ENCODE data around the gene IGFL1. TPM values are rescaled to one million over a fixed set of nuclear protein-coding genes. Genes with fewer than 3 reads are reported as not detected.

Gene IGFL1
- total RNA-seq, 1 experiment from 2014 or later = not detected

GRCh38 chr19:46186101-46186716 is 43.3 kb upstream of the IGFL1 start:
- Mint-ChIP-seq H3K4me3 (ENCODE audit: low read depth, unreplicated experiment) (no peak overlapping the region), H3K9me3 (ENCODE audit: low read depth, unreplicated experiment) (no peaks in the 10 kb centered on the region), H3K36me3 (ENCODE audit: insufficient read depth, unreplicated experiment) (no peaks in the 10 kb centered on the region), H3K27me3 (ENCODE audit: unreplicated experiment) (peaks cover 96% of the 10 kb centered on the region), H3K4me1 (ENCODE audit: low read depth, unreplicated experiment) (no peaks in the 10 kb centered on the region), H3K27ac (ENCODE audit: unreplicated experiment) (no peak overlapping the region)
- TF ChIP-seq CTCF (IDR thresholded peaks at IDR 0.05; ENCODE audit: unreplicated experiment) = no peak
- CTCF ChIA-PET = no interaction called here
- no peak for DNase-seq
- no TSS peak for BruUV-seq (replicated peaks)
- intact Hi-C loops (cut with micrococcal nuclease; ENCODE audit: unreplicated experiment) = loop anchor here (10.0 kb wide), 1 partner anchor 161 kb away; the partner anchor contains the start of gene PGLYRP1

GRCh38 chr19:46186717-46187101 is 42.8 kb upstream of the IGFL1 start:
- no peak for DNase-seq
- TF ChIP-seq CTCF (IDR thresholded peaks at IDR 0.05; ENCODE audit: unreplicated experiment) = no peak
- H3K27me3 Mint-ChIP-seq (ENCODE audit: unreplicated experiment) = peaks cover 96% of the 10 kb centered on the region
- intact Hi-C loops (cut with micrococcal nuclease; ENCODE audit: unreplicated experiment) = loop anchor here (10.0 kb wide), 1 partner anchor 162 kb away; the partner anchor contains the start of gene PGLYRP1
- no peaks in the 10 kb centered on the region for H3K36me3 Mint-ChIP-seq (ENCODE audit: insufficient read depth, unreplicated experiment)
- no TSS peak for BruUV-seq (replicated peaks)
- no peaks in the 10 kb centered on the region for H3K4me1 Mint-ChIP-seq (ENCODE audit: low read depth, unreplicated experiment)
- H3K4me3 Mint-ChIP-seq (ENCODE audit: low read depth, unreplicated experiment) = no peak overlapping the region
- no peak overlapping the region for H3K27ac Mint-ChIP-seq (ENCODE audit: unreplicated experiment)
- H3K9me3 Mint-ChIP-seq (ENCODE audit: low read depth, unreplicated experiment) = no peaks in the 10 kb centered on the region
- CTCF ChIA-PET = no interaction called here

GRCh38 chr19:46189971-46190888 is 39.3 kb upstream of the IGFL1 start:
- Mint-ChIP-seq H3K27me3 (ENCODE audit: unreplicated experiment) (peaks cover 96% of the 10 kb centered on the region), H3K4me1 (ENCODE audit: low read depth, unreplicated experiment) (no peaks in the 10 kb centered on the region), H3K27ac (ENCODE audit: unreplicated experiment) (no peak overlapping the region), H3K9me3 (ENCODE audit: low read depth, unreplicated experiment) (no peaks in the 10 kb centered on the region), H3K4me3 (ENCODE audit: low read depth, unreplicated experiment) (no peak overlapping the region), H3K36me3 (ENCODE audit: insufficient read depth, unreplicated experiment) (peaks cover 5% of the 10 kb centered on the region)
- DNase-seq = no peak
- BruUV-seq (replicated peaks) = no TSS peak
- intact Hi-C loops (cut with micrococcal nuclease; ENCODE audit: unreplicated experiment) = loop anchor here (1.0 to 10.0 kb wide), 2 partner anchors 108 to 165 kb away; partner anchors contain the start of gene PGLYRP1
- TF ChIP-seq CTCF (IDR thresholded peaks at IDR 0.05; ENCODE audit: unreplicated experiment) = no peak
- CTCF ChIA-PET = interaction anchor here (0.6 to 2.0 kb wide), 6 partner anchors 64 to 162 kb away, joined by 3 to 18 read pairs (median 10); no protein-coding TSS in a partner anchor

GRCh38 chr19:46191356-46191755 is 38.2 kb upstream of the IGFL1 start:
- intact Hi-C loops (cut with micrococcal nuclease; ENCODE audit: unreplicated experiment) = no loop called here
- no peaks in the 10 kb centered on the region for H3K4me1 Mint-ChIP-seq (ENCODE audit: low read depth, unreplicated experiment)
- TF ChIP-seq CTCF (IDR thresholded peaks at IDR 0.05; ENCODE audit: unreplicated experiment) = no peak
- no peaks in the 10 kb centered on the region for H3K9me3 Mint-ChIP-seq (ENCODE audit: low read depth, unreplicated experiment)
- peaks cover 96% of the 10 kb centered on the region for H3K27me3 Mint-ChIP-seq (ENCODE audit: unreplicated experiment)
- no TSS peak for BruUV-seq (replicated peaks)
- CTCF ChIA-PET = interaction anchor here (0.8 kb wide), 1 partner anchor 74 kb away, joined by 4 read pairs; no protein-coding TSS in a partner anchor
- no peak overlapping the region for H3K4me3 Mint-ChIP-seq (ENCODE audit: low read depth, unreplicated experiment)
- no peak for DNase-seq
- H3K36me3 Mint-ChIP-seq (ENCODE audit: insufficient read depth, unreplicated experiment) = peaks cover 5% of the 10 kb centered on the region
- no peak overlapping the region for H3K27ac Mint-ChIP-seq (ENCODE audit: unreplicated experiment)
